GM23338 (cell line): ENCODE measurements around the gene AGO4. TPM values are rescaled to one million over a fixed set of nuclear protein-coding genes. Genes with fewer than 3 reads are reported as not detected.

Experiments used
- ATAC-seq: fragments of 200-7000 bp; cut with Tn5 transposase; 3 replicates; pipeline ENCODE4 v1.9.1; 2020
- DNase-seq: peaks from one replicate; pipeline ENCODE4 v3.0.0-alpha.2; 2015; ENCODE audit warnings: low spot score
- H2AFZ ChIP-seq: fragments of 200-600 bp; sonication (generic); 2 replicates; pipeline ENCODE4 v1.8.0; 2016; ENCODE audit warnings: antibody characterized with exemption, mild to moderate bottlenecking, moderate library complexity
- H3F3A ChIP-seq: fragments of 200-600 bp; sonication (generic); replicated peaks from 2 replicates; pipeline ENCODE4 v1.8.0; 2017; ENCODE audit warnings: antibody characterized with exemption, mixed run types, low read depth
- H3K27ac ChIP-seq: fragments of 200-600 bp; sonication (generic); 2 replicates; pipeline ENCODE4 v1.6.1; 2016; ENCODE audit warnings: low read depth
- H3K27me3 ChIP-seq: fragments of 200-600 bp; sonication (generic); 2 replicates; pipeline ENCODE4 v1.8.0; 2016; ENCODE audit warnings: mild to moderate bottlenecking, mixed run types, moderate library complexity; ENCODE audit not compliant: insufficient read depth
- H3K36me3 ChIP-seq: fragments of 200-600 bp; sonication (generic); 2 replicates; pipeline ENCODE4 v1.8.0; 2016; ENCODE audit warnings: mild to moderate bottlenecking; ENCODE audit not compliant: insufficient read depth
- H3K4me1 ChIP-seq: fragments of 200-600 bp; sonication (generic); 2 replicates; pipeline ENCODE4 v1.8.0; 2016; ENCODE audit warnings: mild to moderate bottlenecking, moderate library complexity; ENCODE audit not compliant: insufficient read depth
- H3K4me2 ChIP-seq: fragments of 200-600 bp; sonication (generic); 2 replicates; pipeline ENCODE4 v1.7.1; 2017; ENCODE audit warnings: mixed run types
- H3K4me3 ChIP-seq: fragments of 200-600 bp; sonication (generic); 2 replicates; pipeline ENCODE4 v1.6.1; 2016; ENCODE audit warnings: mixed run types
- H3K79me2 ChIP-seq: fragments of 200-600 bp; sonication (generic); replicated peaks from 2 replicates; pipeline ENCODE4 v1.8.0; 2017; ENCODE audit warnings: mild to moderate bottlenecking; ENCODE audit not compliant: insufficient read depth
- H3K9me2 ChIP-seq: fragments of 200-600 bp; sonication (generic); 2 replicates; pipeline ENCODE4 v1.8.0; 2017; ENCODE audit not compliant: insufficient read depth
- H4K20me1 ChIP-seq: fragments of 200-600 bp; sonication (generic); replicated peaks from 2 replicates; pipeline ENCODE4 v1.8.0; 2017; ENCODE audit warnings: mild to moderate bottlenecking; ENCODE audit not compliant: insufficient read depth
- H3K27ac Mint-ChIP-seq: 2 replicates; pipeline ENCODE4 v1.8.0; 2020; ENCODE audit warnings: inconsistent platforms, mild to moderate bottlenecking, moderate library complexity, mixed read lengths
- H3K27me3 Mint-ChIP-seq: 3 replicates; pipeline ENCODE4 v1.8.0; 2022; ENCODE audit warnings: low read depth, mild to moderate bottlenecking, moderate library complexity, mixed read lengths, inconsistent platforms; ENCODE audit not compliant: insufficient read depth, poor library complexity
- H3K36me3 Mint-ChIP-seq: 3 replicates; pipeline ENCODE4 v1.8.0; 2021; ENCODE audit warnings: low read depth, mild to moderate bottlenecking, inconsistent platforms, moderate library complexity, mixed read lengths
- H3K4me1 Mint-ChIP-seq: 3 replicates; pipeline ENCODE4 v1.8.0; 2020; ENCODE audit warnings: mild to moderate bottlenecking, inconsistent platforms, mixed read lengths
- H3K4me3 Mint-ChIP-seq: 3 replicates; pipeline ENCODE4 v1.8.0; 2021; ENCODE audit warnings: moderate library complexity, mild to moderate bottlenecking, inconsistent platforms, mixed read lengths
- H3K9me3 Mint-ChIP-seq: 3 replicates; pipeline ENCODE4 v1.8.0; 2020; ENCODE audit warnings: moderate library complexity, mild to moderate bottlenecking, inconsistent platforms, mixed read lengths
- EZH2phosphoT487 ChIP-seq: fragments of 200-600 bp; sonication (generic); IDR thresholded peaks from one replicate; pipeline ENCODE4 v1.8.1; 2018; ENCODE audit warnings: antibody characterized with exemption; ENCODE audit not compliant: unreplicated experiment
- JUNB ChIP-seq: IDR thresholded peaks from one replicate; pipeline ENCODE4 v1.6.1; 2016; ENCODE audit warnings: antibody characterized with exemption; ENCODE audit not compliant: unreplicated experiment
- POLR2AphosphoS5 ChIP-seq: IDR thresholded peaks from 2 replicates; pipeline ENCODE4 v1.6.1; 2016; ENCODE audit warnings: antibody characterized with exemption, low read depth
- STAT1 ChIP-seq: IDR thresholded peaks from one replicate; pipeline ENCODE4 v1.6.1; 2016; ENCODE audit warnings: antibody characterized with exemption; ENCODE audit not compliant: unreplicated experiment
- ZNF114 ChIP-seq: fragments of 250-450 bp; sonication (Bioruptor Pico); IDR thresholded peaks from 2 replicates; pipeline ENCODE4 v1.5.0; 2020; ENCODE audit warnings: mild to moderate bottlenecking, moderate library complexity
- ZNF331 ChIP-seq: fragments of 250-450 bp; sonication (Bioruptor Pico); IDR thresholded peaks from 2 replicates; pipeline ENCODE4 v1.5.0; 2020; ENCODE audit warnings: low read depth, mild to moderate bottlenecking, moderate library complexity
- ZNF462 ChIP-seq: fragments of 250-450 bp; sonication (Bioruptor Pico); IDR thresholded peaks from 2 replicates; pipeline ENCODE4 v1.5.0; 2020; ENCODE audit warnings: mild to moderate bottlenecking, moderate library complexity
- long read RNA-seq: library from polyadenylated mRNA; unstranded; transcript quantifications from one replicate; pipeline ENCODE4 v2.0.0, GENCODE V29; 2020; ENCODE audit not compliant: unreplicated experiment
- polyA plus RNA-seq: library from polyadenylated mRNA; unstranded; fragments of >200 nt; fragmentation: Nextera tagmentation; extraction: Ambion mirVana; gene quantifications from 2 replicates; pipeline ENCODE4 v1.2.1, GENCODE V29; 2016
- total RNA-seq: library from RNA; depleted of rRNA; stranded (reverse); fragments of >200 nt; shearing (Covaris generic); gene quantifications from 2 replicates; pipeline ENCODE4 v1.2.3, GENCODE V29; 2014; rRNA removed
- TF ChIP-seq, protein P1 (sequence below): IDR thresholded peaks from one replicate; pipeline ENCODE4 v1.6.1; 2018; ENCODE audit warnings: antibody characterized with exemption; ENCODE audit not compliant: unreplicated experiment

The AGO4 gene
- total RNA-seq (6.8 and 9.7 TPM in 2 replicates), polyA plus RNA-seq (1.7 and 1.8 TPM in 2 replicates)
- long read RNA-seq, partial matches to known transcripts, result 0 of 2 reads
- long read RNA-seq, other reads (novel, unspliced or antisense), result 2 of 2 reads

GRCh38 chr1:35807614-35808449 lies at the start of gene AGO4:
TSS of gene AGO4 (plus strand) at chr1:35808016. CDS start at chr1:35808417, 401 bp downstream.
- H4K20me1 ChIP-seq, result peaks cover 7% of the 10 kb centered on the region
- peak within 1 kb of the TSS; percentile 27; the same call in 1 of the 2 replicates for H3K27ac ChIP-seq
- Mint-ChIP-seq H3K27ac (peak within 1 kb of the TSS; percentile 76), H3K4me1 (peaks cover 13% of the 10 kb centered on the region), H3K27me3 (peaks cover 24% of the 10 kb centered on the region), H3K4me3 (peak within 1 kb of the TSS; percentile 94), H3K36me3 (no peaks in the 10 kb centered on the region), H3K9me3 (no peaks in the 10 kb centered on the region)
- peak within 1 kb of the TSS; percentile 96 for H3K4me2 ChIP-seq
- peak; percentile 27; the same call in 1 of the 2 replicates for TF ChIP-seq POLR2AphosphoS5
- TF ChIP-seq STAT1, result no peak
- no peak for TF ChIP-seq ZNF331 (CRISPR knock-in tag)
- H3K9me2 ChIP-seq, result no peaks in the 10 kb centered on the region
- H3K36me3 ChIP-seq, result no peaks in the 10 kb centered on the region
- DNase-seq, result peak; percentile 81
- peaks cover 10% of the 10 kb centered on the region for H3K4me1 ChIP-seq
- peaks cover 18% of the 10 kb centered on the region for H3F3A ChIP-seq
- H3K4me3 ChIP-seq, result peak within 1 kb of the TSS; percentile 86
- peak; percentile 75 for ATAC-seq
- 0 out of 2 replicates have a peak, but pooled peaks cover 10% of the 10 kb centered on the region for H3K27me3 ChIP-seq
- peak within 1 kb of the TSS; percentile 100 for H2AFZ ChIP-seq
- no peaks in the 10 kb centered on the region; the same call in 1 of the 2 replicates for H3K79me2 ChIP-seq

DNA sequence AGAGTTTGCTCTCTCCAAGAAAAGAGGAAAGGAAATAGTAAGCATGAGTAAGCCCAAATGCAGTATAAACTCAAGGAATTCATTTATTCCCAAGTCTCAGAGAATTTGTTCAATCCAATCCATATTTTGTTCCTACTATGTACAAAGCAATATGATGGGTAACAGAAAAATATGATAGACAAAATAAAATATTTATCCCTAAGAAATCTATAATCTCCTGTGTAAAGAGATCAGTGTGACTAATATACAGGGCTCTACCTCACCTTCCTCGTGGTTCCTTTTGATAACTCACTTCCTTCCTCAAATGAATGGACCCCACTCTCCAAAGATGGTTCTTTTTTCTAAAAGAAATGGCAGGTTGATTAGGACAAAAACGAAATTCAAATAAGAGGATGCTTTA lies 45.7 kb upstream of the AGO4 start:
- Mint-ChIP-seq H3K27me3 (no peaks in the 10 kb centered on the region), H3K4me1 (no peaks in the 10 kb centered on the region), H3K27ac (no peak overlapping the region), H3K4me3 (no peak overlapping the region), H3K36me3 (peaks cover 49% of the 10 kb centered on the region), H3K9me3 (no peaks in the 10 kb centered on the region)
- Histone ChIP-seq H4K20me1 (peaks cover 27% of the 10 kb centered on the region), H2AFZ (no peak overlapping the region), H3K27me3 (no peaks in the 10 kb centered on the region), H3K79me2 (peaks cover 41% of the 10 kb centered on the region), H3K4me1 (no peaks in the 10 kb centered on the region), H3K4me2 (no peak overlapping the region), H3K9me2 (no peaks in the 10 kb centered on the region), H3K4me3 (no peak overlapping the region), H3F3A (no peaks in the 10 kb centered on the region), H3K27ac (no peak overlapping the region), H3K36me3 (peaks cover 28% of the 10 kb centered on the region)
- ATAC-seq, result no peak
- no peak for DNase-seq
- TF ChIP-seq EZH2phosphoT487 (no peak), JUNB (no peak), ZNF462 (no peak), POLR2AphosphoS5 (no peak), ZNF114 (CRISPR knock-in tag) (no peak)
- TF ChIP-seq, protein P1, sequence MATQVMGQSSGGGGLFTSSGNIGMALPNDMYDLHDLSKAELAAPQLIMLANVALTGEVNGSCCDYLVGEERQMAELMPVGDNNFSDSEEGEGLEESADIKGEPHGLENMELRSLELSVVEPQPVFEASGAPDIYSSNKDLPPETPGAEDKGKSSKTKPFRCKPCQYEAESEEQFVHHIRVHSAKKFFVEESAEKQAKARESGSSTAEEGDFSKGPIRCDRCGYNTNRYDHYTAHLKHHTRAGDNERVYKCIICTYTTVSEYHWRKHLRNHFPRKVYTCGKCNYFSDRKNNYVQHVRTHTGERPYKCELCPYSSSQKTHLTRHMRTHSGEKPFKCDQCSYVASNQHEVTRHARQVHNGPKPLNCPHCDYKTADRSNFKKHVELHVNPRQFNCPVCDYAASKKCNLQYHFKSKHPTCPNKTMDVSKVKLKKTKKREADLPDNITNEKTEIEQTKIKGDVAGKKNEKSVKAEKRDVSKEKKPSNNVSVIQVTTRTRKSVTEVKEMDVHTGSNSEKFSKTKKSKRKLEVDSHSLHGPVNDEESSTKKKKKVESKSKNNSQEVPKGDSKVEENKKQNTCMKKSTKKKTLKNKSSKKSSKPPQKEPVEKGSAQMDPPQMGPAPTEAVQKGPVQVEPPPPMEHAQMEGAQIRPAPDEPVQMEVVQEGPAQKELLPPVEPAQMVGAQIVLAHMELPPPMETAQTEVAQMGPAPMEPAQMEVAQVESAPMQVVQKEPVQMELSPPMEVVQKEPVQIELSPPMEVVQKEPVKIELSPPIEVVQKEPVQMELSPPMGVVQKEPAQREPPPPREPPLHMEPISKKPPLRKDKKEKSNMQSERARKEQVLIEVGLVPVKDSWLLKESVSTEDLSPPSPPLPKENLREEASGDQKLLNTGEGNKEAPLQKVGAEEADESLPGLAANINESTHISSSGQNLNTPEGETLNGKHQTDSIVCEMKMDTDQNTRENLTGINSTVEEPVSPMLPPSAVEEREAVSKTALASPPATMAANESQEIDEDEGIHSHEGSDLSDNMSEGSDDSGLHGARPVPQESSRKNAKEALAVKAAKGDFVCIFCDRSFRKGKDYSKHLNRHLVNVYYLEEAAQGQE, result no peak
